ENCODE data around the gene DDOST.

Gene DDOST

DNA sequence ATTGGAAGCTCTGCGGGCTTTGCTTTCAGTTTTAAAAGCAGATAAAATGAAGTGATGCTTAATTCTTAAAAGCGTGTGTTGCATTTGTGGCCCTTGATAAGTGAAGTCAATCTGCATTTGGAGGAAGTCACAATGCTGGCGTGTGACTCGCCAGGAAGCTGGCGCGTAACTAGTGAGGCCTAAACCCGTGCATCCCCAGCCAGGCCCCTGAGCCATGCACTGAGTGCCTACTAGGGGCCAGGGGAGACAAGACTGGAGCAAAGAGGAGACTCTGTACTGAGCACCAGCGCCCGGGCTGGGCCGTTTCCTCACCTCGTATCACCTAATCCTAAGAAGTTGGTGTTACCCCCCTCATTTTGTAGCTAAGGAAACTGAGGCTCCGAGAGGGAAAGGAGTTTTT lies 4.6 kb upstream of the DDOST start:
- H3K4me1 ChIP-seq (ENCODE audit: control insufficient read depth, low read length), result peaks cover 24% of the 10 kb centered on the region
- no peak overlapping the region for H3K4me2 ChIP-seq (ENCODE audit: low read length)
- peaks cover 9% of the 10 kb centered on the region for H3K79me2 ChIP-seq (ENCODE audit: control insufficient read depth, low read length)
- H4K20me1 ChIP-seq (ENCODE audit: control insufficient read depth, insufficient read depth, low read depth, low read length), result no peaks in the 10 kb centered on the region
- H3K4me3 ChIP-seq (ENCODE audit: low read length), result no peak overlapping the region
- no peak overlapping the region for H3K27ac ChIP-seq (ENCODE audit: low read depth, low read length)
- no peaks in the 10 kb centered on the region for H3F3A ChIP-seq (ENCODE audit: control insufficient read depth, insufficient read depth)
- H3K9me3 ChIP-seq (ENCODE audit: control insufficient read depth, insufficient read depth, low read length), result 0 out of 2 replicates have a peak, but pooled peaks cover 2% of the 10 kb centered on the region
- no peaks in the 10 kb centered on the region for H3K9me2 ChIP-seq (replicated peaks; ENCODE audit: control insufficient read depth, low read length)
- no peaks in the 10 kb centered on the region for H3K27me3 ChIP-seq (ENCODE audit: control insufficient read depth, low read length)
- H3K36me3 ChIP-seq (ENCODE audit: control insufficient read depth, low read length), result peaks cover 4% of the 10 kb centered on the region
- TF ChIP-seq EZH2phosphoT487 (IDR thresholded peaks at IDR 0.05; ENCODE audit: borderline replicate concordance, low read length), result no peak
- TF ChIP-seq, protein P1, sequence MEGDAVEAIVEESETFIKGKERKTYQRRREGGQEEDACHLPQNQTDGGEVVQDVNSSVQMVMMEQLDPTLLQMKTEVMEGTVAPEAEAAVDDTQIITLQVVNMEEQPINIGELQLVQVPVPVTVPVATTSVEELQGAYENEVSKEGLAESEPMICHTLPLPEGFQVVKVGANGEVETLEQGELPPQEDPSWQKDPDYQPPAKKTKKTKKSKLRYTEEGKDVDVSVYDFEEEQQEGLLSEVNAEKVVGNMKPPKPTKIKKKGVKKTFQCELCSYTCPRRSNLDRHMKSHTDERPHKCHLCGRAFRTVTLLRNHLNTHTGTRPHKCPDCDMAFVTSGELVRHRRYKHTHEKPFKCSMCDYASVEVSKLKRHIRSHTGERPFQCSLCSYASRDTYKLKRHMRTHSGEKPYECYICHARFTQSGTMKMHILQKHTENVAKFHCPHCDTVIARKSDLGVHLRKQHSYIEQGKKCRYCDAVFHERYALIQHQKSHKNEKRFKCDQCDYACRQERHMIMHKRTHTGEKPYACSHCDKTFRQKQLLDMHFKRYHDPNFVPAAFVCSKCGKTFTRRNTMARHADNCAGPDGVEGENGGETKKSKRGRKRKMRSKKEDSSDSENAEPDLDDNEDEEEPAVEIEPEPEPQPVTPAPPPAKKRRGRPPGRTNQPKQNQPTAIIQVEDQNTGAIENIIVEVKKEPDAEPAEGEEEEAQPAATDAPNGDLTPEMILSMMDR (IDR thresholded peaks at IDR 0.05; ENCODE audit: low read depth, low read length, poor library complexity, severe bottlenecking), result no peak

DNA sequence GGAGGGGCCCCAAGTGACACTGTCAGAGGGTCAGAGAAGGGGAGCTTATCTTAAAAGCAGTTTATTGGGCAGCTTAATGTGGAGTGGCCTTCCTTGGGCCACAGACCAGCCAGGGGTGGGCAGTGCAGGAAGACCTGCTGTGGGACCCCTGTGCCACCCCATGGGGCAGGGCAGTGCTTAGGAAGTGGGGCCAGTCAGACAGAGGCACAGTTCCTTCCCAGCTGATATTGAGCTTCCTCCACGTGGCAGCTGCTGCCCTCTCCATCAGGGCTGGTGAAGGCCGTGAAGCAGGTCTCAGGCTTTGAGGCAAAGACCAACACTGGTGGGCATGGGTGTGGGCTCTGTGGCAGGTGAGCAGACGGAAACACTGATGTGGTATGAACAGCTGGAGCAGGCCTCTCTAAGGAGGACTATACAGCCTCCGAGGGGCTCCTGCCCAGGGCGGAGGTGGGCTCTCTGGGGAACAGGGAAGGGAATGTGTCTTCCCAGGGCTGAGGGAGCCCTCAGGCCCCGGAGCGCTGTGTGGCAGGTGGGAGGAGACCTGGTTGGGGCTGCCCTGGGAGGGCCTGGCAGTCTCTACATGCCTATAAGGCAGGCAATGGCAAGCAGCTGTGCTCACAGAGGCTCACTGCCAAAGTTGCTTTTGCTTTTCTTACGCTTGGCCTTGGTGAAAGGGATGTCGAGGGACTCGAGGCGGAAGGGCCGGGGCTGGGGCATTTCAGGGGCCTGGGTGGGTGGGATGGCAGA lies 3.0 kb upstream of the DDOST start:
- no peak for TF ChIP-seq EZH2phosphoT487 (IDR thresholded peaks at IDR 0.05; ENCODE audit: borderline replicate concordance, low read length)
- TF ChIP-seq, protein P1 (IDR thresholded peaks at IDR 0.05; ENCODE audit: low read depth, low read length, poor library complexity, severe bottlenecking), result no peak
- H3F3A ChIP-seq (ENCODE audit: control insufficient read depth, insufficient read depth), result no peaks in the 10 kb centered on the region
- H3K27ac ChIP-seq (ENCODE audit: low read depth, low read length), result no peak overlapping the region
- no peaks in the 10 kb centered on the region for H3K27me3 ChIP-seq (ENCODE audit: control insufficient read depth, low read length)
- peaks cover 8% of the 10 kb centered on the region; the same call in 1 of the 2 replicates for H4K20me1 ChIP-seq (ENCODE audit: control insufficient read depth, insufficient read depth, low read depth, low read length)
- 0 out of 2 replicates have a peak, but pooled peaks cover 2% of the 10 kb centered on the region for H3K9me3 ChIP-seq (ENCODE audit: control insufficient read depth, insufficient read depth, low read length)
- peaks cover 20% of the 10 kb centered on the region for H3K36me3 ChIP-seq (ENCODE audit: control insufficient read depth, low read length)
- peaks cover 25% of the 10 kb centered on the region for H3K79me2 ChIP-seq (ENCODE audit: control insufficient read depth, low read length)
- no peak overlapping the region for H3K4me2 ChIP-seq (ENCODE audit: low read length)
- H3K9me2 ChIP-seq (replicated peaks; ENCODE audit: control insufficient read depth, low read length), result no peaks in the 10 kb centered on the region
- H3K4me1 ChIP-seq (ENCODE audit: control insufficient read depth, low read length), result peaks cover 37% of the 10 kb centered on the region
- H3K4me3 ChIP-seq (ENCODE audit: low read length), result no peak overlapping the region

DNA sequence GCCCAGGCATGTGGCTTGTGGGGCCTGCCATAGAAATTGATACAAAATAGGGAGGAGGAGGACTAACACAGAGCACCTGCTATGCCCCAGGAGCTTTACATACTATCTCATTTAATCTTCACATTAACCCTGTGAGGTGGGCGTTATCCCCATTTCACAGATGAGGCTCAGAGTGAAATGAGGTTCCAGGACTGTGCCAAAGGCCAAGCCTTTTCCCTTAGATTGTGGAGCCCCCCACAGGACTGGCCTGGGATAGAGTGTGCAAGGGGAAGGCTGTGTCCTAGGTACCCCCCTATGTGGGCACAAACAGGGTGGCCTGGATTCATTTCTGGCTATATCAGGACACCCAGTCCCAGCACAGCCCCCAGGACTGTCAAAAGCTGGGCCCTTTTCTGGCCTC lies 2.2 kb upstream of the DDOST start:
- Histone ChIP-seq H3K9me3 (ENCODE audit: control insufficient read depth, insufficient read depth, low read length) (0 out of 2 replicates have a peak, but pooled peaks cover 2% of the 10 kb centered on the region), H3K4me3 (ENCODE audit: low read length) (no peak overlapping the region), H3K4me2 (ENCODE audit: low read length) (no peak overlapping the region), H3K27ac (ENCODE audit: low read depth, low read length) (no peak overlapping the region), H3K79me2 (ENCODE audit: control insufficient read depth, low read length) (peaks cover 33% of the 10 kb centered on the region), H3K36me3 (ENCODE audit: control insufficient read depth, low read length) (peaks cover 28% of the 10 kb centered on the region), H3K4me1 (ENCODE audit: control insufficient read depth, low read length) (peaks cover 39% of the 10 kb centered on the region), H3K27me3 (ENCODE audit: control insufficient read depth, low read length) (no peaks in the 10 kb centered on the region), H3K9me2 (replicated peaks; ENCODE audit: control insufficient read depth, low read length) (no peaks in the 10 kb centered on the region), H4K20me1 (ENCODE audit: control insufficient read depth, insufficient read depth, low read depth, low read length) (peaks cover 9% of the 10 kb centered on the region; the same call in 1 of the 2 replicates), H3F3A (ENCODE audit: control insufficient read depth, insufficient read depth) (no peaks in the 10 kb centered on the region)
- TF ChIP-seq, protein P1 (IDR thresholded peaks at IDR 0.05; ENCODE audit: low read depth, low read length, poor library complexity, severe bottlenecking), result no peak
- no peak for TF ChIP-seq EZH2phosphoT487 (IDR thresholded peaks at IDR 0.05; ENCODE audit: borderline replicate concordance, low read length)

Data from DOHH2 (cell line).